ENCODE data around the gene F11. TPM values are rescaled to one million over a fixed set of nuclear protein-coding genes. Genes with fewer than 3 reads are reported as not detected.

F11 gene
- total RNA-seq, 1 experiment from 2014 or later, result not detected

GRCh38 chr4:186255122-186255521 is 10.9 kb upstream of the F11 start:
- Histone ChIP-seq H3K4me3 (ENCODE audit: low read length) (no peak overlapping the region), H3K79me2 (ENCODE audit: low read length) (no peaks in the 10 kb centered on the region), H4K20me1 (ENCODE audit: low read length) (no peaks in the 10 kb centered on the region), H3K4me2 (ENCODE audit: low read length) (no peak overlapping the region), H3K9me2 (replicated peaks; ENCODE audit: low read length) (no peaks in the 10 kb centered on the region), H3K9ac (ENCODE audit: low read length) (no peak overlapping the region), H2AFZ (ENCODE audit: low read length) (no peak overlapping the region), H3K9me3 (ENCODE audit: low read length) (no peaks in the 10 kb centered on the region), H3K36me3 (ENCODE audit: low read depth, low read length) (no peaks in the 10 kb centered on the region), H3K27ac (ENCODE audit: low read length) (no peak overlapping the region), H3F3A (ENCODE audit: low read length, unreplicated experiment) (no peaks in the 10 kb centered on the region), H3K4me1 (ENCODE audit: insufficient read depth, low read length) (no peaks in the 10 kb centered on the region), H3K27me3 (ENCODE audit: low read length) (peaks cover 60% of the 10 kb centered on the region)
- no TSS peak for BruUV-seq (replicated peaks)
- POLR2A ChIA-PET (ENCODE audit: unreplicated experiment), result no interaction called here
- DNase-seq (no peak), ATAC-seq (no peak)
- CTCF ChIA-PET, result no interaction called here
- intact Hi-C loops (cut with micrococcal nuclease), result no loop called here
- TF ChIP-seq EZH2 (IDR thresholded peaks at IDR 0.05; ENCODE audit: low read length, unreplicated experiment), result no peak
- TF ChIP-seq CTCF (conservative IDR thresholded peaks at IDR 0.05; ENCODE audit: low read depth, low read length), result no peak
- TF ChIP-seq EZH2phosphoT487 (IDR thresholded peaks at IDR 0.05; ENCODE audit: borderline replicate concordance, low read length), result no peak

- POLR2A ChIA-PET (ENCODE audit: unreplicated experiment), result no interaction called here
- no TSS peak for BruUV-seq (replicated peaks)
- TF ChIP-seq EZH2 (IDR thresholded peaks at IDR 0.05; ENCODE audit: low read length, unreplicated experiment), result no peak
- TF ChIP-seq CTCF (conservative IDR thresholded peaks at IDR 0.05; ENCODE audit: low read depth, low read length), result no peak
- TF ChIP-seq EZH2phosphoT487 (IDR thresholded peaks at IDR 0.05; ENCODE audit: borderline replicate concordance, low read length), result no peak
Observed at GRCh38 chr4:186258216-186258811, 7.7 kb upstream of the F11 start.

GRCh38 chr4:186260117-186260503 is 5.9 kb upstream of the F11 start:
- DNase-seq, result no peak
- no peaks in the 10 kb centered on the region for H3K79me2 ChIP-seq (ENCODE audit: low read length)
- H3F3A ChIP-seq (ENCODE audit: low read length, unreplicated experiment), result no peaks in the 10 kb centered on the region
- TF ChIP-seq EZH2phosphoT487 (IDR thresholded peaks at IDR 0.05; ENCODE audit: borderline replicate concordance, low read length) (no peak), EZH2 (IDR thresholded peaks at IDR 0.05; ENCODE audit: low read length, unreplicated experiment) (no peak), CTCF (conservative IDR thresholded peaks at IDR 0.05; ENCODE audit: low read depth, low read length) (no peak)
- no peaks in the 10 kb centered on the region for H3K9me3 ChIP-seq (ENCODE audit: low read length)
- H3K4me1 ChIP-seq (ENCODE audit: insufficient read depth, low read length), result no peaks in the 10 kb centered on the region
- no peak overlapping the region for H3K9ac ChIP-seq (ENCODE audit: low read length)
- H3K4me2 ChIP-seq (ENCODE audit: low read length), result no peak overlapping the region
- H3K4me3 ChIP-seq (ENCODE audit: low read length), result no peak overlapping the region
- intact Hi-C loops (cut with micrococcal nuclease), result no loop called here
- no peaks in the 10 kb centered on the region for H4K20me1 ChIP-seq (ENCODE audit: low read length)
- no peak overlapping the region for H3K27ac ChIP-seq (ENCODE audit: low read length)
- no peak for ATAC-seq
- H3K27me3 ChIP-seq (ENCODE audit: low read length), result peaks cover 56% of the 10 kb centered on the region
- ChIA-PET CTCF (no interaction called here), POLR2A (ENCODE audit: unreplicated experiment) (no interaction called here)
- H3K36me3 ChIP-seq (ENCODE audit: low read depth, low read length), result no peaks in the 10 kb centered on the region
- BruUV-seq (replicated peaks), result no TSS peak
- H3K9me2 ChIP-seq (replicated peaks; ENCODE audit: low read length), result no peaks in the 10 kb centered on the region
- H2AFZ ChIP-seq (ENCODE audit: low read length), result no peak overlapping the region

More at GRCh38 chr4:186258216-186258811, 7.7 kb upstream of the F11 start:
- Histone ChIP-seq H2AFZ (ENCODE audit: low read length) (no peak overlapping the region), H4K20me1 (ENCODE audit: low read length) (no peaks in the 10 kb centered on the region), H3K9me2 (replicated peaks; ENCODE audit: low read length) (no peaks in the 10 kb centered on the region), H3F3A (ENCODE audit: low read length, unreplicated experiment) (no peaks in the 10 kb centered on the region), H3K9me3 (ENCODE audit: low read length) (no peaks in the 10 kb centered on the region), H3K79me2 (ENCODE audit: low read length) (no peaks in the 10 kb centered on the region), H3K36me3 (ENCODE audit: low read depth, low read length) (no peaks in the 10 kb centered on the region), H3K27me3 (ENCODE audit: low read length) (peaks cover 50% of the 10 kb centered on the region), H3K4me1 (ENCODE audit: insufficient read depth, low read length) (no peaks in the 10 kb centered on the region), H3K4me3 (ENCODE audit: low read length) (no peak overlapping the region), H3K9ac (ENCODE audit: low read length) (no peak overlapping the region), H3K4me2 (ENCODE audit: low read length) (no peak overlapping the region), H3K27ac (ENCODE audit: low read length) (no peak overlapping the region)
- CTCF ChIA-PET, result no interaction called here
- no peak for ATAC-seq
- DNase-seq, result no peak
- intact Hi-C loops (cut with micrococcal nuclease), result no loop called here

Measured in PC-3 (cell line).